GM12801 (cell line): ENCODE data around the gene NNT.

Experiments
- TF ChIP-seq, protein P1 (sequence below): IDR thresholded peaks from one replicate; pipeline ENCODE4 v1.5.1; 2011; ENCODE audit warnings: control low read depth; ENCODE audit not compliant: insufficient read length; ENCODE audit errors: extremely low read depth

The NNT gene

DNA sequence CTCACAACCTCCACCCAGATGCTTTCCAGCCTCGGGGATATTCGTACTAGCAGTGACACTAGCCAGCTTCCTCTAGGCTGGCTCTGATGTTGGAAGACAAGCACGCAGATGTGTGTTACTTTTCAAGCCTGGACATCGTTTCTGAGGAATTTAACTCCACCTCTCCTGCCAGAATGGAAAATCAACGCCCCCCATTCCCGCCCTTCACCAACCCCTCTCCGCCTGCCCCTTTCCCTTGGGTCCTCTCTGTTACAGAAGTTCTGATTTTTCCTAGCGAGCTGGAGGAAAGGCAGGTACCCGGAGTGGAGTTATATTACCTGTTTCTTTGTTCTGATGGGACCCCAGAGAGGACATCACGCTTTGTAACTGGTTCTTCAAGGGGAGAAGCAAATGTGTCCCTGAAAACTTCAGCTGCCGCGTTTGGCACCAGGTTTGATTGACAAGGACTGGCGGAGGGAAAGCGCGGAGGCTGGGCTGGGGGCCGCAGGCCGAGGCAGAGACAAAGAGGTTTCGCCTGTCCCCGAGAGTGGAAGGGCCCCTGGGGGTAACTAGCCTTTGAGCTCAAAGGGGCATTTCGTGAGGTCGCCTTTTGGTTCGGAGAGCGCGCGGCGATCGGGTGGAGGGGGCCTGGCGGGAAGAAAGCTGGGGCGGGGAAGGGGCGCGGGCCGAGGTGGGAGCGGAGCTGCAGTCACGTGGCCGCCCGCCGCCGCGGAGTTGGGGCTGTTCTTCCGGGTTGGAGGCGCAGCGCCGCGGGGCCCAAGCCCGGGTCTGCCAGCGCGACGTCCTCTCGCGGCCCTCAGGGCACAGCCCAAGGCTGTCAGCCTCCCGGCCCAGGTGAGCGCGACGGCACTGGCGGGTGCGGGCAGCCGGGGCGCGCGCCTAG is at the start of gene NNT:
TSS of gene NNT (plus strand) at position 720 of the 883 bp plus-strand sequence. CDS start 6,016 bp downstream, outside the sequence.
- TF ChIP-seq, protein P1, sequence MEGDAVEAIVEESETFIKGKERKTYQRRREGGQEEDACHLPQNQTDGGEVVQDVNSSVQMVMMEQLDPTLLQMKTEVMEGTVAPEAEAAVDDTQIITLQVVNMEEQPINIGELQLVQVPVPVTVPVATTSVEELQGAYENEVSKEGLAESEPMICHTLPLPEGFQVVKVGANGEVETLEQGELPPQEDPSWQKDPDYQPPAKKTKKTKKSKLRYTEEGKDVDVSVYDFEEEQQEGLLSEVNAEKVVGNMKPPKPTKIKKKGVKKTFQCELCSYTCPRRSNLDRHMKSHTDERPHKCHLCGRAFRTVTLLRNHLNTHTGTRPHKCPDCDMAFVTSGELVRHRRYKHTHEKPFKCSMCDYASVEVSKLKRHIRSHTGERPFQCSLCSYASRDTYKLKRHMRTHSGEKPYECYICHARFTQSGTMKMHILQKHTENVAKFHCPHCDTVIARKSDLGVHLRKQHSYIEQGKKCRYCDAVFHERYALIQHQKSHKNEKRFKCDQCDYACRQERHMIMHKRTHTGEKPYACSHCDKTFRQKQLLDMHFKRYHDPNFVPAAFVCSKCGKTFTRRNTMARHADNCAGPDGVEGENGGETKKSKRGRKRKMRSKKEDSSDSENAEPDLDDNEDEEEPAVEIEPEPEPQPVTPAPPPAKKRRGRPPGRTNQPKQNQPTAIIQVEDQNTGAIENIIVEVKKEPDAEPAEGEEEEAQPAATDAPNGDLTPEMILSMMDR: no peak

DNA sequence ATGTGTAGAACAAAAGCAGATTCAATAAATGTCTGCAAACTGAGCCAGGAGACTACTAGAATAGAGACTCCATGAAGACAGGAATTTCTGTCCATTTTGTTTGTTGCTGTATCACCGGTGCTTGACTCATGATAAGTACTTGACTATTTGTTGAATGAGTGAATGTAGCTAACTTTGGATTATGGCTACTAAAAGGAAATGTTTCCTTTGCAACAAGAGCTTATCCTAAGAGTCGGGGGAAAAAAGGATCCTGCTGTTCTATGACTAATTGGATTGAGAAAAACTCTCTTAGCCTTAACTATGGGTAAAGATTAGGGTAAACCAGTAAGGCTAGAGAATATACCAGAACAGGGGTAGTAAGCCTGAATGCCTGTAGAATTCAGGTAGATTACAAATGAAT is 49.6 kb upstream of the NNT start:
- TF ChIP-seq, protein P1: no peak

DNA sequence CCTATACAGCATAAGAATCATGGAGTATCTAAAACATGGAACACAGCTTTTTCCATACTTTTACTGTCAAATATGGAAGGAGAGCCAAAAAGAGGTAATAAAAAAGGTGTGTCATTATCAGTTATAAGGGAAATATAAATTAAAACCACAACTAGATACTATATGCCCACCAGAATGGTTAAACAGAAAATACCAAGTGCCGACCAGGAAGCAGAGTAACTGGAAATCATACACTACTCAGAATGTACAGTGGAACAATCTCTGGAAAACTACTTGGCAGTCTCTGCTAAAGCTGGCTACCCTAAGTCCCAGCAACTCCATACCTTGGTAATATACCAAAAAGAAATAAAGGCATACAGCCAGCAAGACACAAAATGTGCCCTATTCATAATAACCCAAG is 48.5 kb upstream of the NNT start:
- TF ChIP-seq, protein P1: no peak

DNA sequence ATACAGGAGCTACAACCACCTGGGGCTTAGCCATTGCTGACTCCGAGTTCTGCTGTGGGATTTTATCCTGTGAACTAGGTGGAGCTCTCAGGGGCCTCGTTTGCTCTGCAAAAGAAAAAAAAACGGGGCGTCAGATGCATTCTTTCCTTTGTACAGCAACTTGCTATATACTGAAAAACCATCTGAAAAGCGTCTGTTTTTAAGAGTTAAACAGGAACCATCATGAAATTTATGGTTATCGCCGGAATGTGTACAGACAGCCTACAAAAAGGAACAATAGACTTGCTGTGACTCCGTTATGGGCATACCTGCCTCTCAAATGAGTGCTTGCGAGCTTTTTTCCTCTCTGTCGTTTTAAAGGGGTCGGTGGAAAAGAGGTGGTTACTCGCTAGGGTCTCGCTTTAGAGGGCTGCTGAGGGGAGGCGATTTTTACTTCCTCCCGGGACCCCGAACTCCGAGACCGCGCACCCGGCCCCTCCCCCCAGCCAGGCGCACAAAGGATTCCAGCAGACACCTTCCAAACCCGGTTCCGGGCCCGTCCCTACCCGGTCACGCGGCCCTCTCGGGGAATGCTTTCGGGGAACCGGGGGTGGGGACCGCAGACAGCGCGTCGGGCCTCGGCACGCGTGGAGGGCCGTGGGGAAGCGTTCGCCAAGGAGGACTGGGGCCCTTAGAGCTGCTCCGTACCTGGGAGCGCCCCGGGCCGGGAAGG is 46.9 kb upstream of the NNT start:
- TF ChIP-seq, protein P1: no peak

DNA sequence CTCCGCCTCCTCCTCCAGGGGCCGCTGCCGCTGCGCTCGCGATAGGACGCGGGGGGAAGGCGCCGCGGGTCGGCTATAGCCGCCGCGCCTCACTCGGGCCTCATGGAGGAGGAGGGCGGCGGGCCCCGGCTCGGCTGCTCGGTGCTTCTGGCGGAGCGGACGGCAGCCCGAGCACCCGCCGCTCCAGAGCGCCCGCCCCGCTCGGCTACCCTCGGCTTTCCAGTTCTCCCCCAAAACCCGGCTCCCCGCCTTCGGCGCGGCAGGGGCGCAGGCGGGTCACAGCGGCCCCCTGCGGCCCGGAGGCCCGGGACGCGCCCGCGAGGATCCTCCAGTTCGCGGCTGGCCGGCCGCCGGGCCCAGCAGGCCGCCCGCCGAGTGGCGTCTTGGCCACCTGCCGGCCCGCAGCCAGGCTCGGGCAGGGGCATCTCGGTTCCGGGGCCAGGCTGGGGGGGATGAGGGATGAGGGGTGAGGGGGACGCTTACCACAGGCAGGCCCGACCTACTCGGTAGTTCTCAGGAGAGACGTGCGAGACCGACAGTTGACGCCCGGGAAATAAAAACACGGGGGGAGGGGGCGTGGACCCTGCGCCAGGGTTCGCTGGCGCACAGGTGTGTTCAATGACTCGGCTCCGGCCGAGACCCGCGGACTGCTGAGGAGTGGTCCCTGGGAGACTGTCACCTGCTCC is 46.0 kb upstream of the NNT start, which contains the start of gene PAIP1:
TSS of gene PAIP1 (minus strand) at position 221 of the 686 bp plus-strand sequence. CDS start 231 bp downstream, outside the sequence.
- TF ChIP-seq, protein P1: no peak

DNA sequence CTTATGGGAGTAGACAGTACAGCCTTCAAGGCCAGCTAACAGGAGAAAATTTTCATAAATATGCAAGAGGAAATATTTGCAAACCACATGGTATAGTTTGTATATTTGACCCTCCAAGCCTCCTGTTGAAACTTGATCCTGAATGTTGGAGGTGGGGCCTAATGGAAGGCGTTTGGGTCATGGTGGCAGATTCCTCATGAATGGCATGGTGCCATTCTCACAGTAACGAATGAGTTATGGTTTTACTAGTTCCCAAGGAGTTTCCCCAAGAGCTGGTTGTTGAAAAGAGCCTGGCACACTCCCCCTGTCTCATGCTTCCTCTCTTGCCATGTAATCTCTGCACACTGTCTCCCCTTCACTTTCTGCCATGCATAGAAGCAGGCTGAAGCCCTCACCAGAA is 42.9 kb upstream of the NNT start:
- TF ChIP-seq, protein P1: no peak

DNA sequence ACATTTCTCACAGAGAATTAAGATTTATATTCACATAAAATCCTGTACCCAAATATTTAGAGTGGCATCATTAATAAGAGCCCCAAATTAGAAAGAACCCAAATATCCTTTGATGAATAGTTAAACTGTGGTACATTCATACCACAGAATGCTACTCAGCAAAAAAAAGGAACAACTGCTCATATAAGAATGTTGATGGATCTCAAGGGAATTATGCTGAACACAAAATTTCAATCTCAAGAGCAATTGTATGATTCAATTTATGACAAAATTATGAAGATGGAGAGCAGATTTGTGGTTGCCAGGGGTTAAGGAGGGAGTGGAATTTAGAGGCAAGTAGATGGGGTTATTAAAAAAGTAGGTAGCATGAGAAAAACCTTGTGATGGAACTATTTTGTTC is 41.6 kb upstream of the NNT start:
- TF ChIP-seq, protein P1: no peak
